8988T (cell line): ENCODE data around the gene GUCA1A.
"Not testable (repeated sequence)": the region's sequence is repeated elsewhere in the genome, so short reads cannot be mapped to it uniquely, and the experiment has no call there.

Source experiments
- DNase-seq: peaks from one replicate; pipeline ENCODE4 v3.0.0; 2011

GUCA1A gene

GRCh38 chr6:42211726-42212125, 38.6 kb downstream of the GUCA1A start:
- DNase-seq, result no peak

GRCh38 chr6:42212442-42212841, 39.3 kb downstream of the GUCA1A start:
- no peak for DNase-seq

GRCh38 chr6:42216495-42216894, 43.3 kb downstream of the GUCA1A start:
- DNase-seq, result not testable (repeated sequence)

DNA sequence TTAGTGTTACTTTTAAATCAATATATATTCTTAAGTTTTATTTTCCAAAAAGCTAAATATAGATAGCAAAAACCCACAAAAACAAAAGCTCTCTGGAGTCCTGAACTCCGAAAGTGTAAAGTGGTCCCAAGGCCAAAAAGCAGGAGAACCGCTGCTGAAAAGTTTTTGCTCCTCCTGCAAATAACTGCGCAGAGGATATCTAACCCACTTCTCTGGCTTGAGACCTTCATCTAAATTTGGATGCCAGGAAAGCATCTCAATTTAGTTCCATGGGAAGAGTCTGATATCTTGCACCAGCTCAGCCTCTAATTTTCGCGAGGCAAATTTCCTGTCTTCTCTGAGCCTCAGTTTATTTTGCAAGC, 44.0 kb downstream of the GUCA1A start:
- no peak for DNase-seq

DNA sequence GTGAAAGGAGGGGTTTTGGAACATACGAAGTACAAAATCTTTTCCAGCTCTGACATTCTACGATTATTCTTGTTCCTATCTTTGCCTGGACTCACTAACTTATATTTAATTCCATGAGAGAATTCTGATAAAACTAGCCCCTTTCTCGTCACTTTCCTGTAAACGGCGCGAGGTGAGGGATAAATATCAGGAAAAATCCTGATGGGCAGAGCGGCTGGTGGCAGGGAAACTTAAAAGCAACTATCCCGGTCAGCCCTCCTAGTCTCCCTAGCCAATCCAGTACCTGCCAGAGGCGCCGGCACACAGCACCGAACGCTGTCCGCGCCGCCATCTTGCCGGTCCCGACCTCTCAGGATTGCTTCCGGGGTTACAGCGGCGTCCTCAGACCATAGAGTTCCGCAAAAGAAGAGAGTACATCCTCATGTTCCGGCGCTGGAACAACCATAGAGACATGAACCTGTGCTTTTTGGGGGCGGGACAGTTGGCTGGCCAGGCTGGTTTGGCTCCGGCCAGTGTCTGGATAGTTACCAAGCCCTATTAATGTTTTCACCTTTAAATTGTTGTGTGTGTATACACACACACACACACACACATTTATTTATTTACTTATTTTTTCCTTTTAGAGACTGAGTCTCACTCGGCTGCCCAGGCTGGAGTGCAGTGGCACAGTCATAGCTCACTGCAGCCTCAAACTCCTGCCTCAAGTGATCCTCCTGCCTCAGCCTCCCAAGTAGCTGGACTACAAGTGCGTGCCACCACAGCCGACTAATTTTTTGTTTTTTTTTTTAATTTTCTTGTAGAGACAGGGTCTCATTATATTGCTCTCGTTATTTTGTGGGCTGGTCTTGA, 44.6 kb downstream of the GUCA1A start, which contains the start of gene MRPS10:
MRPS10 (minus strand) TSS at position 343 of the 849 bp plus-strand sequence; CDS start at position 331, 12 bp downstream.
- DNase-seq, result peak; percentile 59

DNA sequence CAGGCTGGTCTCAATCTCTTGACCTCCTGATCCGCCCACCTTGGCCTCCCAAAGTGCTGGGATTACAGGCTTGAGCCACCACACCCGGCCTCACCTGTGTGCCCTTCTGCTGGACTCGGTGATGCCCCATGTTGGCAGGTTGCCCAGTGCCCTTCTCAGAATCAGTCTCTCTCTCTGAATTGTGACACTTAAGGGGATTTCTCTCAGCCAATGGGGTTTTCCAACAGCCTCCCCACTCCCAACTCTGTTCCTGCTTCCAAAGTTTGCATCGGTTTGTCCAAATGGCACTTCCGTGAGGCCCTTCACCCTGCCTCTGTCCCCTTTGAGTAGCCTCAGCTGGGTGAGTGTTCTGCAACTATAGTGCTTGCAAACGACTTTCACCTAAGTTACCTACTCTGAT, 47.6 kb downstream of the GUCA1A start:
- no peak for DNase-seq

GRCh38 chr6:42221546-42221945, 48.4 kb downstream of the GUCA1A start:
- DNase-seq, result no peak

- DNase-seq, result no peak
These were observed 49.3 kb downstream of the GUCA1A start for GRCh38 chr6:42222448-42222847.

DNA sequence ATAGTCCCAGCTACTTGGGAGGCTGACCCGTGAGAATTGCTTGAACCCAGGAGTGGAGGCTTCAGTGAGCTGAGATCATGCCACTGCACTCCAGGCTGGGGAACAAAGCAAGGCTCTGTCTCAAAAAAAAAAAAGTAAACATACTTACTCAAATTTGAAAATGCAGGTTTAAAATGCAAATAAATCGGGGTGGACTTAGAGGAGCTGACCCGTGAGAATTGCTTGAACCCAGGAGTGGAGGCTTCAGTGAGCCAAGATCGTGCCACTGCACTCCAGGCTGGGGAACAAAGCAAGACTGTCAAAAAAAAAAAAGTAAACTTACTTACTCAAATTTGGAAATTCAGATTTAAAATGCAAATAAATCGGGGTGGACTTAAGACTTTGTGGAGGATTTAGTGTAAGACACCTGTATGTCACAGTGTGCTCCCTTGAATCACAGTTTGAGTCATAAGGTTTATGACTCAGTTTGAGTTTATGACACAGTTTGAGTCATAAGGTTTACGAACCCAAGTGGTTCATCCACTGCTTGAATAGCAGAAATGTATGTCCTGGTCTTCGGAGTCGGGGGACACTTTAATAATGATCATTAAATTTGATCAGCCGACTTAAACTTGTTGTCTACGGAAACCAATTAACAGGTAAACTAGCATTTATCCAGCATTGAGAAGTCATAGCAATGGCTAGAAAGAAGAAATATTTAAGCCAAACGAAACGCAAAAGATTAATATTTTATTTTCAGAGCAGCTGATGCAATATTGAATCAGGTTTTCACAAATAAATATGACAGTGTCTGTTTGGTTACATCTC, 51.3 kb downstream of the GUCA1A start:
- no peak for DNase-seq

DNA sequence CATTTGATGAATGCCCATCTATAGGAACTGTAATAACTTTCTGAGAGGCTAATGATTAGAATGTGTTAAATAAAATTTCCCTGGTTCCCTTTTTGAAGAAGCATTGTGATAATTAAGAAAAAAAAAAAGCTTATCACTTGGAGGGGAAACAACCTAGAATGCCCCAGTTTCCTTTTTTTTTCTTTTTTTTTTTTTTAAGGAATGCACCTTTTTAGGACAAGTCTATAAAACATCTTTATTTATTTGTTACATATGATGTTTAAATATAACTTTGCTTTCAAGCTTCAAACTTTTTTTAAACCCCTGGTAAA, 51.8 kb downstream of the GUCA1A start:
- no peak for DNase-seq

DNA sequence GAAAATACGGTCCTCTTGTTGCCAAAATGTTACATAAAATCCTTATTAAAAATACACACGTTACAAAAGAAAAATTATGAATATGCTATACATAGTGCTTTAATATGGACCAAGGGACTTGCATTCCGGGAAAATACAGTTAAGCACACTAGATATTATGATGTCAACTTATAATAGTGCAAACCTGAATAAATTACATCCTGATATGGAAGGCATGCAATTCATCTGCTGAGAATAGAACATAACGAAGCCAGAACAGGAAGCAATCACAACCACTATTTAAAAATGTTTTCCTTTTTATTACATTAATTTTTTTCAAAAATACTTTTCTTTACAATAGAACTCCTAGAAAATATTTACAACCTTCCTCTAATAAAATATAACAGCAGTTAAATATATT, 52.3 kb downstream of the GUCA1A start:
- DNase-seq, result no peak

GRCh38 chr6:42226161-42226611, 53.0 kb downstream of the GUCA1A start:
- no peak for DNase-seq

DNA sequence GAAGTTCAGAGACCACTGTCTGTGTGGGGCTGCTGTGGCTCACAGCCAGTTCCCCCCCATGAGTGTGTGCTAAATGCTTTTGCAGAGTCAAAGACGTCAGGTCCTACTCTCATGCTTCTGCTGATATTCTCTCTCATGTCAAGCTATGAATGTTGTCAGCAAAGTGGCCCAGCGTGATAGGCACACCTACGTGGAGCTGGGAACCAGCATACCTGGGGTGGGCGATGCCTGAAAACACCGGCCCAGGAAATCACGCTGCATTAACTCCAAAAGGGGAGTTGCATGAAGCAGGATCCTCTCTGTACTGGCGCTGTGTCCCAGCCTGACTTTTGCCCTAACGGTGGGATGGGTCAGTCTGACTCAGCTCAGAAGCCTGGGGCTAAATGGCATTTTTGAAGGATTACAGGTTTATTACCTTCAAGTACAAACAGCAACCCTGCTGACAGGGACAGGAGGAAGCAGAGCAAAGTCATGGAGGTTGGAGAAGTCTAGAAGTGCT, 53.5 kb downstream of the GUCA1A start:
- DNase-seq, result peak; percentile 52

- DNase-seq, result no peak
These were observed 54.1 kb downstream of the GUCA1A start for GRCh38 chr6:42227173-42227850.

- no peak for DNase-seq
These were observed 55.1 kb downstream of the GUCA1A start for GRCh38 chr6:42228305-42228704.
